ENCODE results near the gene TBC1D7. TPM values are rescaled to one million over a fixed set of nuclear protein-coding genes. Genes with fewer than 3 reads are reported as not detected.

The TBC1D7 gene
- total RNA-seq, 1 experiment from 2014 or later = 13.7 TPM

- Histone ChIP-seq H2AFZ (ENCODE audit: low read depth, low read length, poor library complexity, severe bottlenecking) (no peak overlapping the region), H3K4me2 (ENCODE audit: low read length) (no peak overlapping the region), H3K27ac (ENCODE audit: low read depth, low read length) (no peak overlapping the region), H4K20me1 (ENCODE audit: insufficient read depth) (no peaks in the 10 kb centered on the region), H3K9me3 (ENCODE audit: control insufficient read depth in 1 of 2, insufficient read depth in 1 of 2, low read depth in 1 of 2, low read length in 2 of 2) (no peaks in the 10 kb centered on the region), H3K4me1 (ENCODE audit: control insufficient read depth in 1 of 2, insufficient read depth in 2 of 2, low read length in 2 of 2) (no peaks in the 10 kb centered on the region), H3K27me3 (ENCODE audit: insufficient read depth, low read length) (no peaks in the 10 kb centered on the region), H3K4me3 (replicated peaks in 1 of 2; ENCODE audit: low read depth in 1 of 2, low read length in 2 of 2) (no peak overlapping the region), H3K9ac (ENCODE audit: low read length) (no peak overlapping the region), H3K9me2 (ENCODE audit: insufficient read depth) (no peaks in the 10 kb centered on the region), H3K36me3 (ENCODE audit: control insufficient read depth in 1 of 2, insufficient read depth in 2 of 2, low read length in 2 of 2) (no peaks in the 10 kb centered on the region), H3K79me2 (ENCODE audit: insufficient read depth, low read length) (no peaks in the 10 kb centered on the region)
- CTCF ChIA-PET = no interaction called here
- ATAC-seq (no peak), DNase-seq (ENCODE audit: low read depth, low spot score) (no peak)
- no TSS peak for BruUV-seq (replicated peaks)
- intact Hi-C loops (cut with micrococcal nuclease) = no loop called here
- RAD21 ChIA-PET (ENCODE audit: low non-redundant PET in 1 of 2, low total read pairs in 2 of 2, uncharacterized antibody in 2 of 2, unreplicated experiment in 2 of 2) = no interaction called here
- no peak for TF ChIP-seq ZNF274 (IDR thresholded peaks at IDR 0.05; ENCODE audit: low read depth, low read length)
- TF ChIP-seq YY1 (IDR thresholded peaks at IDR 0.05; ENCODE audit: extremely low read depth, insufficient replicate concordance, low read depth, low read length) = no peak
- TF ChIP-seq, protein P1, sequence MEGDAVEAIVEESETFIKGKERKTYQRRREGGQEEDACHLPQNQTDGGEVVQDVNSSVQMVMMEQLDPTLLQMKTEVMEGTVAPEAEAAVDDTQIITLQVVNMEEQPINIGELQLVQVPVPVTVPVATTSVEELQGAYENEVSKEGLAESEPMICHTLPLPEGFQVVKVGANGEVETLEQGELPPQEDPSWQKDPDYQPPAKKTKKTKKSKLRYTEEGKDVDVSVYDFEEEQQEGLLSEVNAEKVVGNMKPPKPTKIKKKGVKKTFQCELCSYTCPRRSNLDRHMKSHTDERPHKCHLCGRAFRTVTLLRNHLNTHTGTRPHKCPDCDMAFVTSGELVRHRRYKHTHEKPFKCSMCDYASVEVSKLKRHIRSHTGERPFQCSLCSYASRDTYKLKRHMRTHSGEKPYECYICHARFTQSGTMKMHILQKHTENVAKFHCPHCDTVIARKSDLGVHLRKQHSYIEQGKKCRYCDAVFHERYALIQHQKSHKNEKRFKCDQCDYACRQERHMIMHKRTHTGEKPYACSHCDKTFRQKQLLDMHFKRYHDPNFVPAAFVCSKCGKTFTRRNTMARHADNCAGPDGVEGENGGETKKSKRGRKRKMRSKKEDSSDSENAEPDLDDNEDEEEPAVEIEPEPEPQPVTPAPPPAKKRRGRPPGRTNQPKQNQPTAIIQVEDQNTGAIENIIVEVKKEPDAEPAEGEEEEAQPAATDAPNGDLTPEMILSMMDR (IDR thresholded peaks at IDR 0.05 in 2 of 3, conservative IDR thresholded peaks at IDR 0.05 in 1 of 3; ENCODE audit: borderline replicate concordance in 1 of 3, insufficient read depth in 1 of 3, low read depth in 2 of 3, low read length in 2 of 3) = no peak
- no peak for TF ChIP-seq ELF1 (IDR thresholded peaks at IDR 0.05; ENCODE audit: borderline replicate concordance, low read depth)
- TF ChIP-seq, protein P2, sequence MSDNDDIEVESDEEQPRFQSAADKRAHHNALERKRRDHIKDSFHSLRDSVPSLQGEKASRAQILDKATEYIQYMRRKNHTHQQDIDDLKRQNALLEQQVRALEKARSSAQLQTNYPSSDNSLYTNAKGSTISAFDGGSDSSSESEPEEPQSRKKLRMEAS (IDR thresholded peaks at IDR 0.05) = no peak
- TF ChIP-seq POLR2A (IDR thresholded peaks at IDR 0.05; ENCODE audit: borderline replicate concordance, extremely low read depth, insufficient read depth, insufficient read length) = no peak
- no peak for TF ChIP-seq EZH2 (IDR thresholded peaks at IDR 0.05)
- TF ChIP-seq TCF7L2 (IDR thresholded peaks at IDR 0.05; ENCODE audit: borderline replicate concordance, extremely low read depth, insufficient read depth, insufficient read length) = no peak
- no peak for TF ChIP-seq CBX3 (IDR thresholded peaks at IDR 0.05; ENCODE audit: low read depth)
- no peak for TF ChIP-seq EGR1 (IDR thresholded peaks at IDR 0.05; ENCODE audit: low read depth)
- no peak for TF ChIP-seq JUND (IDR thresholded peaks at IDR 0.05)
- no peak for TF ChIP-seq ZFX (IDR thresholded peaks at IDR 0.05)
- no peak for TF ChIP-seq FOSL1 (IDR thresholded peaks at IDR 0.05; ENCODE audit: low read depth)
- TF ChIP-seq, protein P3, sequence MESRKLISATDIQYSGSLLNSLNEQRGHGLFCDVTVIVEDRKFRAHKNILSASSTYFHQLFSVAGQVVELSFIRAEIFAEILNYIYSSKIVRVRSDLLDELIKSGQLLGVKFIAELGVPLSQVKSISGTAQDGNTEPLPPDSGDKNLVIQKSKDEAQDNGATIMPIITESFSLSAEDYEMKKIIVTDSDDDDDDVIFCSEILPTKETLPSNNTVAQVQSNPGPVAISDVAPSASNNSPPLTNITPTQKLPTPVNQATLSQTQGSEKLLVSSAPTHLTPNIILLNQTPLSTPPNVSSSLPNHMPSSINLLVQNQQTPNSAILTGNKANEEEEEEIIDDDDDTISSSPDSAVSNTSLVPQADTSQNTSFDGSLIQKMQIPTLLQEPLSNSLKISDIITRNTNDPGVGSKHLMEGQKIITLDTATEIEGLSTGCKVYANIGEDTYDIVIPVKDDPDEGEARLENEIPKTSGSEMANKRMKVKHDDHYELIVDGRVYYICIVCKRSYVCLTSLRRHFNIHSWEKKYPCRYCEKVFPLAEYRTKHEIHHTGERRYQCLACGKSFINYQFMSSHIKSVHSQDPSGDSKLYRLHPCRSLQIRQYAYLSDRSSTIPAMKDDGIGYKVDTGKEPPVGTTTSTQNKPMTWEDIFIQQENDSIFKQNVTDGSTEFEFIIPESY (IDR thresholded peaks at IDR 0.05; ENCODE audit: extremely low read depth, insufficient replicate concordance, low read length) = no peak
- POLR2A ChIA-PET = no interaction called here
Observed at GRCh38 chr6:13297391-13297790, 30.9 kb downstream of the TBC1D7 start.

Measured in HCT116 (cell line).